Hepatocyte (in vitro differentiated cells): Measurements from ENCODE around the gene PTCRA. TPM values are rescaled to one million over a fixed set of nuclear protein-coding genes. Genes with fewer than 3 reads are reported as not detected.

Experiments used
- DNase-seq: peaks from one replicate; pipeline ENCODE4 v3.0.0-alpha.2; 2016; ENCODE audit warnings: low spot score
- H2AFZ ChIP-seq: fragments of 200-600 bp; sonication (generic); 2 replicates; pipeline ENCODE4 v1.6.0; 2016; ENCODE audit warnings: antibody characterized with exemption, mild to moderate bottlenecking
- H3K27ac ChIP-seq: fragments of 200-600 bp; sonication (generic); 2 replicates; pipeline ENCODE4 v1.5.1; 2016; ENCODE audit warnings: mild to moderate bottlenecking
- H3K27me3 ChIP-seq: fragments of 200-600 bp; sonication (generic); 2 replicates; pipeline ENCODE4 v1.6.1; 2016
- H3K36me3 ChIP-seq: fragments of 200-600 bp; sonication (generic); replicated peaks from 2 replicates; pipeline ENCODE4 v1.5.1; 2016; ENCODE audit warnings: low read depth; ENCODE audit not compliant: insufficient read depth
- H3K4me1 ChIP-seq: fragments of 200-600 bp; sonication (generic); 2 replicates; pipeline ENCODE4 v1.5.1; 2016; ENCODE audit warnings: mild to moderate bottlenecking, moderate library complexity; ENCODE audit not compliant: insufficient read depth
- H3K4me2 ChIP-seq: fragments of 200-600 bp; sonication (generic); 2 replicates; pipeline ENCODE4 v1.6.0; 2016
- H3K4me3 ChIP-seq: fragments of 200-600 bp; sonication (generic); 2 replicates; pipeline ENCODE4 v1.5.1; 2016; ENCODE audit warnings: mild to moderate bottlenecking
- H3K79me2 ChIP-seq: fragments of 200-600 bp; sonication (generic); 2 replicates; pipeline ENCODE4 v1.6.0; 2017; ENCODE audit warnings: mild to moderate bottlenecking
- H3K9me2 ChIP-seq: fragments of 200-600 bp; sonication (generic); replicated peaks from 2 replicates; pipeline ENCODE4 v1.6.0; 2017; ENCODE audit warnings: mild to moderate bottlenecking; ENCODE audit not compliant: insufficient read depth
- H3K9me3 ChIP-seq: fragments of 200-600 bp; sonication (generic); 2 replicates; pipeline ENCODE4 v1.5.1; 2016; ENCODE audit warnings: low read depth, mild to moderate bottlenecking
- H4K20me1 ChIP-seq: fragments of 200-600 bp; sonication (generic); 2 replicates; pipeline ENCODE4 v1.6.0; 2016; ENCODE audit warnings: mild to moderate bottlenecking; ENCODE audit not compliant: insufficient read depth, poor library complexity, severe bottlenecking
- CTCF ChIP-seq: fragments of 200-600 bp; sonication (generic); IDR thresholded peaks from 2 replicates; pipeline ENCODE4 v1.5.1; 2016; ENCODE audit warnings: antibody characterized with exemption, mild to moderate bottlenecking; ENCODE audit not compliant: poor library complexity
- EZH2 ChIP-seq: fragments of 200-600 bp; sonication (generic); IDR thresholded peaks from 2 replicates; pipeline ENCODE4 v1.6.1; 2016; ENCODE audit warnings: antibody characterized with exemption, mild to moderate bottlenecking, borderline replicate concordance
- EZH2phosphoT487 ChIP-seq: fragments of 200-600 bp; sonication (generic); IDR thresholded peaks from one replicate; pipeline ENCODE4 v1.6.1; 2018; ENCODE audit warnings: antibody characterized with exemption, mild to moderate bottlenecking, low read depth, moderate library complexity; ENCODE audit not compliant: unreplicated experiment, severe bottlenecking
- WGBS: methylation state at CpG from one replicate; pipeline ENCODE4 v1.1.6; 2016; ENCODE audit warnings: low lambda C conversion rate; ENCODE audit errors: missing lambda C conversion rate; 5-methylcytosine and 5-hydroxymethylcytosine counted together
- polyA plus RNA-seq: library from polyadenylated mRNA; unstranded; fragments of >200 nt; fragmentation: Nextera tagmentation; extraction: Ambion mirVana; gene quantifications from 2 replicates; pipeline ENCODE4 v1.2.1, GENCODE V29; 2016
- total RNA-seq: library from RNA; depleted of rRNA; stranded (reverse); fragments of >200 nt; gene quantifications from 2 replicates; pipeline ENCODE4 v1.2.3, GENCODE V29; 2014

Gene PTCRA
- total and polyA plus RNA-seq, 2 experiments from 2014 or later, result not detected

- Histone ChIP-seq H3K36me3 (no peaks in the 10 kb centered on the region), H3K4me3 (no peak overlapping the region), H2AFZ (no peak overlapping the region), H4K20me1 (no peaks in the 10 kb centered on the region), H3K4me1 (peaks cover 14% of the 10 kb centered on the region), H3K4me2 (no peak overlapping the region), H3K27ac (no peak overlapping the region), H3K79me2 (no peaks in the 10 kb centered on the region), H3K27me3 (no peaks in the 10 kb centered on the region), H3K9me2 (no peaks in the 10 kb centered on the region), H3K9me3 (no peaks in the 10 kb centered on the region)
- 94% methylated on average over 13 of the region's 13 CpGs for WGBS
- no peak for DNase-seq
- TF ChIP-seq EZH2, result no peak
- no peak for TF ChIP-seq EZH2phosphoT487
- TF ChIP-seq CTCF, result no peak
Measured at GRCh38 chr6:42962502-42963178, 46.8 kb downstream of the PTCRA start.

- H3K36me3 ChIP-seq, result no peaks in the 10 kb centered on the region
- no peaks in the 10 kb centered on the region for H3K9me2 ChIP-seq
- no peaks in the 10 kb centered on the region for H3K9me3 ChIP-seq
- H3K4me2 ChIP-seq, result no peak overlapping the region
- no peak overlapping the region for H3K27ac ChIP-seq
- no peaks in the 10 kb centered on the region for H3K27me3 ChIP-seq
- DNase-seq, result no peak
- H3K79me2 ChIP-seq, result no peaks in the 10 kb centered on the region
- WGBS, result 93% methylated on average over 11 of the region's 12 CpGs
- H4K20me1 ChIP-seq, result no peaks in the 10 kb centered on the region
- H3K4me1 ChIP-seq, result peaks cover 14% of the 10 kb centered on the region
- TF ChIP-seq EZH2phosphoT487 (no peak), EZH2 (no peak), CTCF (no peak)
- H2AFZ ChIP-seq, result no peak overlapping the region
- no peak overlapping the region for H3K4me3 ChIP-seq
Measured at GRCh38 chr6:42963179-42963854, 47.5 kb downstream of the PTCRA start.

- no peaks in the 10 kb centered on the region for H3K79me2 ChIP-seq
Measured at GRCh38 chr6:42963855-42964605, 48.2 kb downstream of the PTCRA start.

More at GRCh38 chr6:42963855-42964605, 48.2 kb downstream of the PTCRA start:
- H3K36me3 ChIP-seq, result no peaks in the 10 kb centered on the region
- no peaks in the 10 kb centered on the region for H4K20me1 ChIP-seq
- H3K9me3 ChIP-seq, result no peaks in the 10 kb centered on the region
- 82% methylated on average over 9 of the region's 9 CpGs for whole genome bisulfite sequencing
- peak; percentile 58 for DNase-seq
- H3K4me3 ChIP-seq, result no peak overlapping the region
- no peaks in the 10 kb centered on the region for H3K27me3 ChIP-seq
- no peak overlapping the region for H3K4me2 ChIP-seq
- peaks cover 14% of the 10 kb centered on the region for H3K4me1 ChIP-seq
- no peak overlapping the region for H3K27ac ChIP-seq
- no peak for TF ChIP-seq EZH2phosphoT487
- TF ChIP-seq CTCF, result peak; percentile 30
- TF ChIP-seq EZH2, result no peak
- no peak overlapping the region for H2AFZ ChIP-seq
- no peaks in the 10 kb centered on the region for H3K9me2 ChIP-seq
